GM12875 (cell line): ENCODE measurements around the gene HIVEP2.

ENCODE experiments used
- H3K4me3 ChIP-seq: one replicate; pipeline ENCODE4 v1.5.1; 2011; ENCODE audit warnings: low read depth, low read length, control low read depth
- TF ChIP-seq, protein P1 (sequence below): IDR thresholded peaks from 2 replicates; pipeline ENCODE4 v1.5.1; 2011; ENCODE audit warnings: low read depth, mild to moderate bottlenecking, control low read depth, inconsistent platforms, low read length, moderate library complexity, borderline replicate concordance; ENCODE audit not compliant: insufficient read depth

HIVEP2 gene

DNA sequence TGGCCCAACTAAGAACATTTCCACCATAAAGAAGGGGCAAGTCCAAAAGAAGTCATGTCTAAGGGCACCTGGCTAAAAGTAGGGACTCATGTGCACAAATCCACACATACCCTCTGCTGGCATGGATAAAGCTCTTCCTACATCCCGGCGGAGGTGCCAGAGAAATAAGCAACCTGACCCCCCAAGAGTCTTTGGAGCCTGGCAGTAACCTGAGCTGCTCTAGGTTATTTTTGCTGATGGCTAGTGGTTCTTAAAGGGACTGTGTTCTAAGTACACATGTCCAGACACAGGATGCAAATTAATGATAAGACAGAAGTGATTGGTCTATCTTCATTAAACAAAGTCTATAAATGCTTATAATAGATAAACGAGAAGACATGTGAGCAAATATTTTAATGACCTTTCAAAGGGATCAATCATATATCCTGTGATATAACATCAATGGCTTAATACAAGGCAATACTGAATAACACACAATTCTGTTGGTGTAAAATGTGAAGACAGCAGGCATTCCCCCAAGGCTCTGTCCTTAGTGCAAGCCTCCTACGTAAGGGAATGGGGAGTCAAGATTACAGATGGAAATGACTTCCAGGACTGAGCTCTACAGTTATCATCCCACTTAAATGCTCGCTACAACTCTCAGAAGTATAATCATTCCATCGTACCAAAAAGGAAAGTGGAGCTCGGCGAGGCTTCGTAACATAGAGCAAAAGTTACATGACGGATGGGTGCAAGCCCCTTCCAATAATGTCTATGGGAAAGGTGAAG lies 52.5 kb downstream of the HIVEP2 start:
- H3K4me3 ChIP-seq = no peak overlapping the region
- TF ChIP-seq, protein P1, sequence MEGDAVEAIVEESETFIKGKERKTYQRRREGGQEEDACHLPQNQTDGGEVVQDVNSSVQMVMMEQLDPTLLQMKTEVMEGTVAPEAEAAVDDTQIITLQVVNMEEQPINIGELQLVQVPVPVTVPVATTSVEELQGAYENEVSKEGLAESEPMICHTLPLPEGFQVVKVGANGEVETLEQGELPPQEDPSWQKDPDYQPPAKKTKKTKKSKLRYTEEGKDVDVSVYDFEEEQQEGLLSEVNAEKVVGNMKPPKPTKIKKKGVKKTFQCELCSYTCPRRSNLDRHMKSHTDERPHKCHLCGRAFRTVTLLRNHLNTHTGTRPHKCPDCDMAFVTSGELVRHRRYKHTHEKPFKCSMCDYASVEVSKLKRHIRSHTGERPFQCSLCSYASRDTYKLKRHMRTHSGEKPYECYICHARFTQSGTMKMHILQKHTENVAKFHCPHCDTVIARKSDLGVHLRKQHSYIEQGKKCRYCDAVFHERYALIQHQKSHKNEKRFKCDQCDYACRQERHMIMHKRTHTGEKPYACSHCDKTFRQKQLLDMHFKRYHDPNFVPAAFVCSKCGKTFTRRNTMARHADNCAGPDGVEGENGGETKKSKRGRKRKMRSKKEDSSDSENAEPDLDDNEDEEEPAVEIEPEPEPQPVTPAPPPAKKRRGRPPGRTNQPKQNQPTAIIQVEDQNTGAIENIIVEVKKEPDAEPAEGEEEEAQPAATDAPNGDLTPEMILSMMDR = no peak

DNA sequence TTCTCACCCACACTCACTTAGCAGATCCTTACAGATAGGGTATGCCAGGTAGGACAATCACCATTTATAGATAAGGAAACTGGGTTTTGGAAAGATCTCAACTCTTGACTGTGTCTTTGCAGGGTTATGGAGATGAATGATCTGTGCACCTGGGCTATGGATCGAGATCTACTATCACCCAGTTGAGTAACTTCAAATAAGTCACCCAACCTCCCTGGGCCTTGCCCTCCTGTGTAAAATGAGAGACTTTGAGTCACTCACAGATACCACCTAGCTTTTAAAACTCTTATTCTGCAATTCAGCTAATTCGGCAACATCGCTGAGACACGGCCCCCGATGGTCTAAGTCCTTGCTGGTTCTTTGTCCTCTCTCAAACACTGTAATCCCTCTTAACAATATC lies 53.5 kb downstream of the HIVEP2 start:
- TF ChIP-seq, protein P1 = no peak
- H3K4me3 ChIP-seq = no peak overlapping the region

DNA sequence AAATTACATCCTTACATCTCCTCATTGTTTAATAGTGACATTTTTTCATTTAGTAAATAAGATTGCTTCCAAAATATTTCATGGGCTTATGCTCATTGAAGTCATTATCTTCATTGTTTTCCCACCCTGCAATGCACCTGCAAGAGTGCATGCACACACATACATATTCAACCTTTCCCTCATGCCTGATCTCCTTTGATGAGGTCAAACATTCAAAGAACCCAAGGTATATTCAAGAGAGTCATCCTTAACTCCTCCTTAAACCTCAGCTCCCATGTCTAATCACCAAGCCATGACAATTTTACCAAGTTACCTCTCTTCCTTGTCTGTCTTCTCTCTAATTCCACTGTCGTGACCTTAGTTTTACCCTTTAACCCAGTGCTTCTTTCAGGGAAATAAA lies 56.5 kb downstream of the HIVEP2 start:
- H3K4me3 ChIP-seq = no peak overlapping the region
- TF ChIP-seq, protein P1 = no peak

DNA sequence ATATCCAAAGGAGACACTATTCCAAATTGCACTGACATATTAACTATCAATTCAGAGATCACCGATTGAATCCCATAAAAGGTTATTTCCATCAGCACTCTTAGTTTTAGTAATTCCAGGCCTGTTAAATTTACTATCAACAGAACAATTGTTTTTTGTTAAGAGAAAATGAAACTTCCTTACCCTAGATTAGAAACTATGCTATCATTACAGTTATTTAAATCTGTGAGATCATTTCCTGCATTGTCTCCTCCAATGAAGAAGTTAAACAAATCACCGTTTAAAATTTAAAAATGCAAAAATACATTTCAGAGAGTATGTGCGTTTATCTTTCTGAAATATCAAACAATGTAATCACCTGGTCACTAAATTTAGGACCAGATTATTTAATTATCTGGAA lies 57.5 kb downstream of the HIVEP2 start:
- TF ChIP-seq, protein P1 = no peak
- H3K4me3 ChIP-seq = no peak overlapping the region

DNA sequence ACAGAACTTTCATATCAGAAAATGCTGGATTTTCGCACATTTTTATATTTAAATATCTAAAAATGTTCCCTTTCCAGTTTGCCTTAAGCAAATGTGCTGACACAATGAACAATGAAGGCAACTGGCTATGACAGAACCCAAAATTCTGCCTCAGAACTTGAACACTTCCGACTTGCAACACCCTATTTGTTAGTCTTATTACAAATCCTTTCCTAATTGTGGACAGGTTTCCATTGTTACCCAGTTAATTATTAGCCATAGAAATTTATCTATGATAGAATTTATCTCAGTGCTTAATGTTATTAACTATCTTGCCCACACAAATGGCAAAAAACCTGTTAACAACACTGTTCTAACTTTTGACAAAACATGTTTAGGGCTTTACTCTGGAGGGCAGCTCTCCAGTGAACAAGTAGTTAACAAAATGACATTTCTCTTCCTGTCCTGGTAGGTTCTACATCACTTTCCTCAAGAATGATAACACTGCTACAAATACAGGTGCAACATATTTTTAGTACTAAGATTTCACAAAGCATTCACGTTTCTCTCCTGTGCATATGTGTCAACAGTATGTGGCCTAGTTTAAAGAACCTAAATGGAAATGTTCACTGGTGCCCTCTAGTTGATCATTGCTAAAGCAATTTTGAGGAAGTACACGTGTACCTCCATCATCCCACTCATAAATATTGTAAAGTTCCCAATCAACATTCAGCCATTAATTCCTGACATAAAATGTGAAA lies 58.4 kb downstream of the HIVEP2 start:
- TF ChIP-seq, protein P1 = no peak
- no peak overlapping the region for H3K4me3 ChIP-seq

DNA sequence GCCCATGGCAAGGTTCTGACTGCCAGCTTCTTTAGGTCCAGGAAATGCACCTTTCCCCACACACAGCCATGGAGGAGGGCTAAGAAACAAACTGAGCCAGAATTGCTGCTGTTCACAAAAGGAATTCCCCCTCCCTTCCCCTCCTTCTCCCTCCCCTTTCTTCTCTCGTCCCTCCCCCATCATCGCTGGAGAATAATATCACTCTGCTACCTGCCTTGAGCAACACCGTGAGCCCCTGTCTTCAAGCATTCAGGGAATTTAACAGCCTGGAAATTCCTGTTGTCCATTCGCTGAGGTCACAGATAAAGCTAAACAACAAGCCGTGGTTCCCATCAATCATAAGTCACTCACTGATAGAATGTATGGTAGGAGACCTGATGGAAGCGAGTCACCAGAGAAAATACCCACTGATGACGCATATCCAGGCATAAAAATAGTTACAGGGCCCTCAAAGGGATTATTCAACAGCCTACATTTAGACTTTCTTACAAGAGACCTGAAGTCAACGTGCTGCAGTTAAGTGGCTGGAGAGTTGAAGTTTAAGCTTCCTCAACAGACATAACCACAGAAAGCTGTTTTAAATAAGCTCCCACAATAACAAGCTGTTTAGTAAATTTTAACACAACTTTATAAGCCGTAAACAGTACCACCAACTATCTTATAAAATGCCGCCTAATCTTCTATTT lies 59.7 kb downstream of the HIVEP2 start:
- TF ChIP-seq, protein P1 = no peak
- no peak overlapping the region for H3K4me3 ChIP-seq
